ENCODE measurements around the gene RAD51B.
A peak's percentile ranks its signal among the peaks of the same experiment; 100 is the strongest.

RAD51B gene

GRCh38 chr14:67814821-67815220 is 4.8 kb upstream of the RAD51B start (continued):
- TF ChIP-seq ZNF518A (tag by site-specific recombination; conservative IDR thresholded peaks at IDR 0.05; ENCODE audit: low read depth) (no peak), OVOL3 (tag by site-specific recombination; IDR thresholded peaks at IDR 0.05) (no peak), ZBTB21 (tag by site-specific recombination; IDR thresholded peaks at IDR 0.05) (no peak), ZNF223 (tag by site-specific recombination; IDR thresholded peaks at IDR 0.05) (no peak), ZNF544 (tag by site-specific recombination; IDR thresholded peaks at IDR 0.05) (no peak), ZNF292 (tag by site-specific recombination; IDR thresholded peaks at IDR 0.05; ENCODE audit: borderline replicate concordance, low read depth) (no peak), PRDM6 (tag by site-specific recombination; IDR thresholded peaks at IDR 0.05) (no peak), SALL2 (tag by site-specific recombination; IDR thresholded peaks at IDR 0.05; ENCODE audit: borderline replicate concordance) (no peak), ZNF830 (tag by site-specific recombination; IDR thresholded peaks at IDR 0.05; ENCODE audit: low read depth) (no peak)
- TF ChIP-seq, protein P1, sequence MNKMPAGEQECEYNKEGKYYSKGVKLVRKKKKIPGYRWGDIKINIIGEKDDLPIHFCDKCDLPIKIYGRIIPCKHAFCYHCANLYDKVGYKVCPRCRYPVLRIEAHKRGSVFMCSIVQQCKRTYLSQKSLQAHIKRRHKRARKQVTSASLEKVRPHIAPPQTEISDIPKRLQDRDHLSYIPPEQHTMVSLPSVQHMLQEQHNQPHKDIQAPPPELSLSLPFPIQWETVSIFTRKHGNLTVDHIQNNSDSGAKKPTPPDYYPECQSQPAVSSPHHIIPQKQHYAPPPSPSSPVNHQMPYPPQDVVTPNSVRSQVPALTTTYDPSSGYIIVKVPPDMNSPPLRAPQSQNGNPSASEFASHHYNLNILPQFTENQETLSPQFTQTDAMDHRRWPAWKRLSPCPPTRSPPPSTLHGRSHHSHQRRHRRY (tag by site-specific recombination; IDR thresholded peaks at IDR 0.05): no peak

GRCh38 chr14:67815573-67816225 is 3.9 kb upstream of the RAD51B start:
- H3K9me3 ChIP-seq (ENCODE audit: control insufficient read depth, insufficient read depth, low read depth, low read length): no peaks in the 10 kb centered on the region
- ChIA-PET POLR2A (no interaction called here), CTCF (no interaction called here)
- peak overlapping the region; percentile 86 for H3K4me3 ChIP-seq (ENCODE audit: low read depth, low read length)
- peaks cover 5 to 25% of the 10 kb centered on the region in 2 experiments; a peak in 2 of 3 replicates for H3K36me3 ChIP-seq (ENCODE audit: control insufficient read depth in 2 of 2, insufficient read depth in 1 of 2, low read length in 2 of 2)
- H3K4me1 ChIP-seq (ENCODE audit: control insufficient read depth, insufficient read depth, low read length): no peaks in the 10 kb centered on the region
- no peak for TF ChIP-seq HIC1 (tag by site-specific recombination; IDR thresholded peaks at IDR 0.05)
- TF ChIP-seq ZNF335 (tag by site-specific recombination; conservative IDR thresholded peaks at IDR 0.05): peak; percentile 76
- no peak for TF ChIP-seq ZNF664 (tag by site-specific recombination; IDR thresholded peaks at IDR 0.05)
- H3K27ac ChIP-seq (ENCODE audit: extremely low read depth, low read depth, low read length): no peak overlapping the region

All from HEK293 (cell line).